ENCODE data around the gene SASH1.

The SASH1 gene

GRCh38 chr6:148404456-148405054 is 61.9 kb downstream of the SASH1 start:
- no peak for DNase-seq (ENCODE audit: low read depth, low spot score)

GRCh38 chr6:148405894-148406293 is 63.3 kb downstream of the SASH1 start:
- DNase-seq (ENCODE audit: low read depth, low spot score), result no peak

- DNase-seq (ENCODE audit: low read depth, low spot score), result no peak
Measured at GRCh38 chr6:148406579-148407371, 64.1 kb downstream of the SASH1 start.

- DNase-seq (ENCODE audit: low read depth, low spot score), result no peak
Measured at GRCh38 chr6:148407372-148407771, 64.7 kb downstream of the SASH1 start.

- DNase-seq (ENCODE audit: low read depth, low spot score), result no peak
Measured at GRCh38 chr6:148413321-148414091, 70.9 kb downstream of the SASH1 start.

GRCh38 chr6:148414092-148414489 is 71.5 kb downstream of the SASH1 start:
- no peak for DNase-seq (ENCODE audit: low read depth, low spot score)

- no peak for DNase-seq (ENCODE audit: low read depth, low spot score)
Measured at GRCh38 chr6:148414836-148415235, 72.2 kb downstream of the SASH1 start.

- DNase-seq (ENCODE audit: low read depth, low spot score), result no peak
Measured at GRCh38 chr6:148415511-148416260, 73.0 kb downstream of the SASH1 start.

GRCh38 chr6:148416330-148416965 is 73.8 kb downstream of the SASH1 start:
- DNase-seq (ENCODE audit: low read depth, low spot score), result no peak

- DNase-seq (ENCODE audit: low read depth, low spot score), result no peak
Measured at GRCh38 chr6:148417045-148417444, 74.4 kb downstream of the SASH1 start.

GRCh38 chr6:148419430-148419829 is 76.8 kb downstream of the SASH1 start:
- no peak for DNase-seq (ENCODE audit: low read depth, low spot score)

- no peak for DNase-seq (ENCODE audit: low read depth, low spot score)
Measured at GRCh38 chr6:148422085-148422484, 79.4 kb downstream of the SASH1 start.

GRCh38 chr6:148423133-148423532 is 80.5 kb downstream of the SASH1 start:
- DNase-seq (ENCODE audit: low read depth, low spot score), result no peak

- no peak for DNase-seq (ENCODE audit: low read depth, low spot score)
Measured at GRCh38 chr6:148423601-148424270, 81.1 kb downstream of the SASH1 start.

- DNase-seq (ENCODE audit: low read depth, low spot score), result no peak
Measured at GRCh38 chr6:148425443-148425842, 82.8 kb downstream of the SASH1 start.

- no peak for DNase-seq (ENCODE audit: low read depth, low spot score)
Measured at GRCh38 chr6:148426317-148426977, 83.8 kb downstream of the SASH1 start.

- DNase-seq (ENCODE audit: low read depth, low spot score), result no peak
Measured at GRCh38 chr6:148427333-148427732, 84.7 kb downstream of the SASH1 start.

GRCh38 chr6:148429423-148429822 is 86.8 kb downstream of the SASH1 start:
- DNase-seq (ENCODE audit: low read depth, low spot score), result no peak

- DNase-seq (ENCODE audit: low read depth, low spot score), result no peak
Measured at GRCh38 chr6:148430897-148431296, 88.3 kb downstream of the SASH1 start.

- no peak for DNase-seq (ENCODE audit: low read depth, low spot score)
Measured at GRCh38 chr6:148431413-148431812, 88.8 kb downstream of the SASH1 start.

Measured in activated naive CD8-positive, alpha-beta T cell treated with anti-CD3 and anti-CD28 coated beads, Interleukin-2, amount 50 U/mL, for 16 hours (primary cell).